Stimulated activated naive CD8-positive, alpha-beta T cell treated with anti-CD3 and anti-CD28 coated beads, Interleukin-15, amount 100 ng/mL, for 72 hours (primary cell): ENCODE results near the gene DCST2.
"Not testable (repeated sequence)": the region's sequence is repeated elsewhere in the genome, so short reads cannot be mapped to it uniquely, and the experiment has no call there.

ENCODE experiments used
- ATAC-seq: fragments of 150-1000 bp; cut with Tn5 transposase; 2 replicates; pipeline ENCODE4 v1.10.0; 2021; ENCODE audit warnings: mild to moderate bottlenecking, moderate library complexity
- DNase-seq, 2 donors: peaks; one replicate each; pipeline ENCODE4 v3.0.0; 2021 to 2022
- H3K27ac Mint-ChIP-seq, 2 donors: one replicate each; pipeline ENCODE4 v1.8.0; 2022; ENCODE audit warnings: mild to moderate bottlenecking in 2 of 2, mixed read lengths in 2 of 2, moderate library complexity in 2 of 2
- H3K27me3 Mint-ChIP-seq: one replicate; pipeline ENCODE4 v1.8.0; 2022; ENCODE audit warnings: mixed read lengths
- H3K4me1 Mint-ChIP-seq: one replicate; pipeline ENCODE4 v1.8.0; 2022; ENCODE audit warnings: mild to moderate bottlenecking, mixed read lengths
- H3K4me3 Mint-ChIP-seq, 2 donors: one replicate each; pipeline ENCODE4 v1.8.0; 2022; ENCODE audit warnings: mild to moderate bottlenecking in 2 of 2, mixed read lengths in 2 of 2, moderate library complexity in 1 of 2
- H3K9me3 Mint-ChIP-seq, 2 donors: one replicate each; pipeline ENCODE4 v1.8.0; 2022; ENCODE audit warnings: mixed read lengths in 2 of 2

Gene DCST2

DNA sequence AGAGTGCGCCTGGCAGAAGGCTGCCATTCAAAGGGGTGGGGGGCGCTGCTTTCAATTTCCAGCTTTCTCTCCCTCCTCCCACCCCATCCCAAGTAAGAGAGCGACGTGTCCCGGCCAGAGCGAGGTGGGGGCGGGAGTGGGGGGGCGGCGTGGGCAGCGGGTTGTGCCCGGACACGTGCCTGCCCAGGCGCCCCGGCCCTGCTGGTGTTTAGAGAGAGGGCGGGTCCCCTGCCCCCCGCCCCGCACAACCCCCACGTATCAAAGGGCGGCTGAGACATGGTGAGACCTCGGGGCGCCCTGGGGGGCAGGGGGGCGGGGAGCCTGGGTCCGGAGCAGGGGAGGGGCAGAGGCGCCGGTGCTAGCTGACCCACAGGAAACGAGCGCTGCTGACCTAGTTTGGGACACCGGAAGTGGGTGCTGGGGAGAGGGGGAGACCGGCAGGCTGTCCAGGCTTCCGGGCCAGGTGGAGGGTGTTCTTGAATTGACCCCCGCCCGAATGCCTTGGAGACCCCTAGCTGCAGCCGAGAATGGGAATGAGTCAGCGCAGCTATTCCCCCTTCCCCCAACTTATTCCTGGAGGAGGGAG is 29.7 kb downstream of the DCST2 start:
- Mint-ChIP-seq H3K4me3 (peak overlapping the region; percentile 89 to 93), H3K27ac (peak overlapping the region; percentile 99), H3K27me3 (no peaks in the 10 kb centered on the region), H3K9me3 (no peaks in the 10 kb centered on the region), H3K4me1 (peaks cover 71% of the 10 kb centered on the region)
- ATAC-seq (no peak), DNase-seq (peak in 1 of 2 donors; percentile 65)

DNA sequence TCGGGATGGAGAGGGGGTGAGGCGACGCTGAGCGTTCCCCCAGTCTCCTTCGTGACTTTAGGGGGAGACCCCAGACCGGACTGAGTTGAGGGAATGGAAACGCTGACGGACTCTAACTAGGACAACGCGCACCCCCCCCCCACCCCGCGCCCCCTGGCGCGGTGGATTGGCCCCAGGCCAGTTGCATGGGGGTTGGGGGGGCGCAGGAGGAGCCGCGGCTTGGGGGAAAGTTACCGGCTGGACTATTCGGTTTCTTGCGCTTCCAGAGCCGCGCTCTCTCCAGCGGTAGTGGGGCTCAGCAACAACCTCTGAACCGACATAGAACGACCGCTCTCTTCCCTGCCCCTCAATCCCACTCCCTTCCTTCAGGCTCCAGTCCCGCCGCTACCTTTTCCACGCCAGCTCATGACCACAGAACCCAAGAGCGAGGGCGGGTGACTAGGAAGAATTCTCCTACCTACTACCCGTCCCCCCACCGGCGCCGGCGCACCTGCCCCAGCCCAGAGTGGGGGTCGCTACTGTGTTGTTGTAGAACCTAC is 30.3 kb downstream of the DCST2 start:
- peaks cover under 1% of the 10 kb centered on the region for H3K27me3 Mint-ChIP-seq
- no peaks in the 10 kb centered on the region for H3K9me3 Mint-ChIP-seq
- H3K27ac Mint-ChIP-seq, result peak overlapping the region; percentile 99
- H3K4me1 Mint-ChIP-seq, result peaks cover 71% of the 10 kb centered on the region
- ATAC-seq (no peak), DNase-seq (peak in 1 of 2 donors; percentile 39)
- H3K4me3 Mint-ChIP-seq, result peak overlapping the region; percentile 89 to 93

DNA sequence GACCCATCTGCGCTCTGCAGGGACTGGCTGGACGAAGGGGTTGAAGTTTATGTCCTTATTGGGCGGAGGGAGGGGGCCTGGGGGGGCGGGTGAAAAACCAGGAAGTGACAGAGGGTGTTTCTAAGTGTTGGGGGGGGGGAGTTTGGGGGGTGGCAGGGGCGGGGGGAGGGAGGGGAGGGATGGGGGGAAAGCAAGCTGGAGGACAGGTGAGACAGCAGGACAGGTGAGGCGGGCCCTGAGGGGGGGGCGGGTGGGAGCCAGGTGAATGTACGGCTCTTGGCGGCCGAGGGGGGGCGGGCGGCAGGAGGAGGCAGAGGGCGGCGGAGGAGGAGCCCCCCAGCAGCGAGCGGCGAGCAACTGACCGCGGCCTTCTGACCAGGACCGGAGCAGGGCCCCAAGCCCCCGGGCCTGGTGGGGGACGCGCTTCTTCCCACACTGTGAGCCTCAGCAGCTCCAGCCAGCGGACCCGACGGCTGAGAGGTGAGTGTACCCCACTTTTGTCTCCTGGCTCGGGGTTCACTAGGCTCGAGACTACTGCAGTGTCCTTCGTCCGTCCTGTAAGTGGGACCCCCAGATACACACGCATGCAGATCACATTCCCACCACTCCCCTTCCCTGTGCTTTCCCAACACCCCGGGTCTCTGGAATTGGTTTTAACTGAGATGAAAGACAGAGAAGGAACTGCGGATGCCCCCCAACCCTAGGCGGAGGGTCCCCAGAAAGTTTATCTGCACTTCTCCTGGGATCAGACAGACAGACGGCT is 30.9 kb downstream of the DCST2 start, which contains the start of gene ZBTB7B:
Gene ZBTB7B, plus strand, starts transcription at position 339 of the 763 bp plus-strand sequence. CDS start 11,859 bp downstream, outside the sequence.
- ATAC-seq, result no peak
- H3K4me3 Mint-ChIP-seq, result peak within 1 kb of the TSS; percentile 89 to 93
- peaks cover 71% of the 10 kb centered on the region for H3K4me1 Mint-ChIP-seq
- peak within 1 kb of the TSS; percentile 99 for H3K27ac Mint-ChIP-seq
- peak in 1 of 2 donors; percentile 44 for DNase-seq
- peaks cover 7% of the 10 kb centered on the region for H3K27me3 Mint-ChIP-seq
- H3K9me3 Mint-ChIP-seq, result no peaks in the 10 kb centered on the region

DNA sequence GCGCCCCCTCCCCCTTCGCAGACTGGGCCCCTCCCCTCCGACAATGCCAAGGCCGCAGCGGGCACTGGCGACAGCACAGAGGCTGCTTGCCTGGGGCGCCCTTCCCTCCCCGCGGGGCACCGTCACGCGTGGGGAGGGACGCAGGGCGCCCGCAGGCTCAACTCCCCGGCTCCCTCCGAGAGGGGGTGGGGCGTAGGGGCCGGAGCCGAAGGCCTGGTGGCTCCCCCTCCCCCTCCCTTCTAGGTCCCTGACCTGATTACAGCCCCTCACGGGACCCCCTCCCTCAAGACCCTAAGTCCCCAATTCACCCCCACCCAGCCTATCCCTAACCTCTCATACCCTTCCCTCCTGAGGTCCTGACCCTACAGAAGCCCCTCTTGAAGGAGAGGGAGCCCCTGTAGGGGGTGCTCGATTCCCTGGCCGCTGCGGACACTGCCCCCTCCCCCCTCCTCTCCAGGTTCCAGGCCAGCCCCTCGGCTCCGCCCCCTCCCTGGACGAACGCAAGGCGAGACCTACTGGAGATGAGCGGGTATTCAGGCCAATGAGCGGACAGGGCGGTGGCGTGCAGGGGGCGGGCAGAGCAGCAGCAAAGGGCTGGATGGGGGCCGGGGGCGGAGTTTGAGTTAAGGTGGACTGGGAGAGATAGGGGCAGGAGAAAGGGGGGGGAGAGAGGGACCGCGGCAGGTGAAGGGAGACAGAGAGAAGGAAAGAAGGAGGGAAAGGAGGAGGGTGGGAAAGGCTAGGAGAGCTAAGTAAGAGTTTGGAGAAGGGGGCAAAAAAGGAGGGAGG is 31.7 kb downstream of the DCST2 start:
- peak; percentile 62 for ATAC-seq
- DNase-seq, result peak; percentile 98 to 99

DNA sequence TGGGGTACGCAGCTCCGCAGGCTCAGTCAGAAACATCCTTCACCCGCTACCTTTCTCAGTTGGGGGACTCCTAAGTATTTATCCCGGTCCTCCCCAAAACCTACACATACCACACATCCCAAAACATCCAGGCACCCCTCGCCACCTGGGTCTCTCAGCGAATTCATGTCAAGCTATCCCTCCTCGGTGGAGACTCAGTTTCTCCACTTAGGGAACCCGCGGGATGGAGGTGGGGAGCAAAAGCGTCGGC is 32.2 kb downstream of the DCST2 start:
- Mint-ChIP-seq H3K4me1 (peaks cover 64% of the 10 kb centered on the region), H3K27ac (peak overlapping the region; percentile 20 to 93), H3K27me3 (peaks cover 20% of the 10 kb centered on the region), H3K4me3 (peak overlapping the region; percentile 89 to 93), H3K9me3 (no peaks in the 10 kb centered on the region)
- ATAC-seq, result no peak
- no peak for DNase-seq

More for the DNA sequence above, 31.7 kb downstream of the DCST2 start:
- peaks cover 15% of the 10 kb centered on the region for H3K27me3 Mint-ChIP-seq
- H3K4me1 Mint-ChIP-seq, result peaks cover 70% of the 10 kb centered on the region
- H3K4me3 Mint-ChIP-seq, result peak overlapping the region; percentile 89 to 93
- H3K9me3 Mint-ChIP-seq, result no peaks in the 10 kb centered on the region
- H3K27ac Mint-ChIP-seq, result peak overlapping the region; percentile 93 to 94

DNA sequence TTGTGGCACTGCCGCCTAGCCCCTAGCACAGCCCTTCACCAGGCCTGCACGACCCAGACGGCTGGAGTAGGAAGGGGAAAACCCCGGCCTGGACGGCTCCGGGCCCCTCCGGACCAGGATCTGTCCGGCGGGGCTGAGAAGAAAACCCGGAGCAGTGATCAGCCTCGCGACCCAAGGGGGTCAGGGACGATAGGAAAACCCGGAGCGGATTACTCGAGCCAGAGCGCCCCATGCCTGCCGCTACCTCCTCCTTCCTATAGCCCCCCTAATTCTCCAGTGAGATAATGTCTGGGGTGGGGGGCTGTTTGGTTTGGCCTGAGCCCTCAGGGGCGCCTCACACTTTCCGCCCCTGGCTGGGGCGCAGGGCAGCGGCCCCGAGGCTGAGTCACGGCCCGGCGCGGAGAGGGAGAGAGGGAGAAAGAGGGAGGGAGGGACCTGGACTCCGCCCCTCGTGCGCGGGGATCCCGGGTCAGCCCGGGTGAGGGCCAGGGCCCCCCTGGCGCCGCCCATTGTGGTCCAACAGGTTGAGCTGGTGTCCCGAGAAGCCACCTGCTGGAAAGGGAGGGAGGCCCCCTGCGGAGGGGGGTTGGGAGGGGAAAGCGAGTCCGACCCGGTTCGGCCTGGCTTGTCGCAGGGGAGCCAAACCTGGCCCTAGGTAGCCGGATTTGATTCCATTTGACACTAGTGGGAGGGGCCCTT is 32.7 kb downstream of the DCST2 start:
- ATAC-seq (peak; percentile 51), DNase-seq (peak; percentile 96)
- peaks cover 60% of the 10 kb centered on the region for H3K4me1 Mint-ChIP-seq
- peaks cover 25% of the 10 kb centered on the region for H3K27me3 Mint-ChIP-seq
- H3K4me3 Mint-ChIP-seq, result peak overlapping the region; percentile 89 to 93
- no peaks in the 10 kb centered on the region for H3K9me3 Mint-ChIP-seq
- H3K27ac Mint-ChIP-seq, result peak overlapping the region; percentile 93 to 94

DNA sequence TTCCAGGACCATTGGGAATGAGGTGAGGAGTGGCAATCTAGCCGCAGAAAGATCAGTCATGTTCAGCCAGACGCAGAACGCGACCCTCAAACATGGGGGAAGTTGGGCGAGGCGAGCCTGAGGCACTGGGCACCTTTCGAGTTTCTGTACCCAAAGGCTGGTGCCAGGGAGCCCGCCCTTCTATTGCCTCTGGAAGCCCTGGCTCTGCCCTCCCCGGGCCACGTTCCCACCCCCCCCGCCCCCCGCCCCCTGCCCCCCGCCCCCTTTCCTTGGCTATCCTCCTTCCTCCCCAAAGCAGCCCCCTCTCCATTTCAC is 33.2 kb downstream of the DCST2 start:
- no peaks in the 10 kb centered on the region for H3K9me3 Mint-ChIP-seq
- H3K4me1 Mint-ChIP-seq, result peaks cover 55% of the 10 kb centered on the region
- ATAC-seq, result no peak
- peak overlapping the region; percentile 89 to 93 for H3K4me3 Mint-ChIP-seq
- H3K27me3 Mint-ChIP-seq, result peaks cover 29% of the 10 kb centered on the region
- DNase-seq, result peak in 1 of 2 donors; percentile 75
- H3K27ac Mint-ChIP-seq, result peak overlapping the region; percentile 94

DNA sequence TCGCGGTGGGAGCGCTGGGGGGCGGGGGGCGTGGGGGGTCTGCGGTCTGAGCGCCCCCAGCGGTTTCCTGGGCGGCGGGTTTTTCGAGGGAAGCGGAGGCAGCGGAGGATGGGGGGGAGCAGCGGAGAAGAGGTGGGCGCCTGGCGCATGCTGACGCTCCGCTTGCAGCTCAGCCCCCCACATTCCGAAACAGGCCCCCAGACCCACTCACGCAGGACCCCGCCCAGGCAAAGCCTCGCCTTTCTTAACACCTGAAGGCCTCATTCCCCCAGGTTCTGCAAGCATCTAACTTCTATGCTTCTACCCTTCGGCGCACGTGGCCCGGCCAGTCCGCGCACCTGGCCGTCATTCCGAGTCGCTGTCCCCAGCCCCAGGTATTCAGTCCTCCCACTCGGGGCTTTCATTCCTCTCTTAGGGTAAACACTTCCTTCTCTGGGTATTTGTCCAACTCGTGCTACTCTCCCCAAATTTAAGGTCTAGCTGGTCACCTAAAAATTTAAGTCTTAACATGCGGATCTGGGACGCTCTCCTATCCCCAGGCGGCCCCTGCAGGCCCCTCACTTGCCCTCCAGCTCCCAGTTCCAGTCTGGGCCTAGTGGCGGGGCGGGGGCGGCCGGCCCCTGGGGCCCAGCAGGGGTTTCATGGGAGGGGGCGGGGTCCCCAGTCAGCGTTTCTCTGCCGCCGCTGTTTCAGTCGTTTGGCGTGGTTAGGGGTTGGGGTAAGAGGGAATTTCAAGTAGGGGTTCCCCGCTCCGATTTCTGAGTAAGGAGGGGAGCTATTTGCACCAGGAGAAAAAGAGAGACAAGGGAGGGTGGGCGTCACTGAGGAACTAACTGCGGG is 33.8 kb downstream of the DCST2 start:
- peaks cover 33% of the 10 kb centered on the region for H3K27me3 Mint-ChIP-seq
- peak overlapping the region; percentile 89 to 93 for H3K4me3 Mint-ChIP-seq
- peak; percentile 81 to 89 for DNase-seq
- peak overlapping the region; percentile 93 to 94 for H3K27ac Mint-ChIP-seq
- ATAC-seq, result peak; percentile 26
- peaks cover 51% of the 10 kb centered on the region for H3K4me1 Mint-ChIP-seq
- H3K9me3 Mint-ChIP-seq, result no peaks in the 10 kb centered on the region

DNA sequence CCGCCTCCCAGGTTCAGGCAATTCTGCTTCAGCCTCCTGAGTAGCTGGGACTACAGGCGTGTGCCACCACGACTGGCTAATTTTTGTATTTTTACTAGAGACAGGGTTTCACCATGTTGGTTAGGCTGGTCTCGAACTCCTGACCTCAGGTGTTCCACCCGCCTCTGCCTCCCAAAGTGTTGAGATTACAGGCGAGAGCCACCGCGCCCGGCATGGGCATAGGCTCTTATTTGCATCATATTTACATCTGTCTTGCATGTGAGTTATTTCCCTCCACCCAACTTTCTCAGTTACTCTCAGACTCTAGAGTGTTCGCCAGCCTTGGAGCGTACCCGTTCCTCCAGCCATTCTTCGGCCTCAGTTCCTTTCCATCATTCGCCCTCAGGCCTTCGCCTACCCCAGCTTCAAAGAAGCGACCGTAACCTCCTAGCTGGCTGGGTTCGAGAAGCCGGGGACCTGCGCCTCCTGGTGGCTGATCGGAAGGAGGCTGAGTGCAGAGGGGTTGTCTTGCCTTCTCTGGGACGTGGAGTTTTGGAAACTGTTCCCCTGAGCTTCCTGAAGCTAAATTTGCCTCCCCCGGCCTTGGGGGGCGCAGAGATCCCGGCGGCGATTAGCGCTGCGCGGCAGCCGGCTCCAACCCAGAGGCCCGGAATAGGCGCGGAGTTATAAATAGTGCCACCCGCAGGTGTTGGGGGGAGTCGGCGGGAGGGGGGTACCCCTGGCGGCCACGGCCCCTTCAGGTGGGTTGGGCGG is 34.6 kb downstream of the DCST2 start:
- ATAC-seq, result peak; percentile 22
- H3K9me3 Mint-ChIP-seq, result no peaks in the 10 kb centered on the region
- peaks cover 51% of the 10 kb centered on the region for H3K4me1 Mint-ChIP-seq
- H3K27me3 Mint-ChIP-seq, result peaks cover 37% of the 10 kb centered on the region
- DNase-seq, result peak; percentile 83 to 87
- H3K27ac Mint-ChIP-seq, result peak overlapping the region; percentile 78 to 89
- H3K4me3 Mint-ChIP-seq, result peak overlapping the region; percentile 89 to 93

DNA sequence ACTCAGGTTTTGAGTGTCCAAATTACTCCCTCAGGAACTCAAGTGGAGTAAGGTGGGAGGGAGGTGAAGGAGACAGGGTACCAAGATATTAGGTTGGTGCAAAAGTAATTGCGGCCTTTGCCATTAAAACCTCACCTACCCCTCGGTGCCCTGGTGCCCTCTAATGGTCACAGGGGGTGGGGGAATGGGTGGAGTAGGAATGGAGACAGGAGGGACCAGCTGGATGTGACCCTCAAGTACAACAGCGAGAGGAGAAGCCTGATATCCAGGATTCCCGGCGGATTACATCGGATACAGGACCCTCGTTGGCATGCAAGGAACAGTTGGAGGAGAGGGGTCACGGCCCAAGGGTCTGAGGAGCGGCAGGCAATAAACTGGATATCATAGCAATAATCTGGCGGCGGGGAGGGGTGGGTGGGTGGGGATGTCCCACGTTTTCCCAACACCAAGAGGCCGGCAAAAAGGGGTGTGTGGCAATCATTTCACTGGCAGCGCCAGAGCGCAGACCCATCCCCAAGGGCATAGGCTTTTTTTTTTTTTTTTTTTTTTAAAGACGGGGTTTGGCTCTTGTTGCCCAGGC is 35.3 kb downstream of the DCST2 start:
- H3K4me3 Mint-ChIP-seq, result peak overlapping the region; percentile 89 to 93
- no peaks in the 10 kb centered on the region for H3K9me3 Mint-ChIP-seq
- H3K27me3 Mint-ChIP-seq, result peaks cover 37% of the 10 kb centered on the region
- peaks cover 48% of the 10 kb centered on the region for H3K4me1 Mint-ChIP-seq
- ATAC-seq, result no peak
- peak overlapping the region in 1 of 2 donors; percentile 54 for H3K27ac Mint-ChIP-seq
- DNase-seq, result no peak

DNA sequence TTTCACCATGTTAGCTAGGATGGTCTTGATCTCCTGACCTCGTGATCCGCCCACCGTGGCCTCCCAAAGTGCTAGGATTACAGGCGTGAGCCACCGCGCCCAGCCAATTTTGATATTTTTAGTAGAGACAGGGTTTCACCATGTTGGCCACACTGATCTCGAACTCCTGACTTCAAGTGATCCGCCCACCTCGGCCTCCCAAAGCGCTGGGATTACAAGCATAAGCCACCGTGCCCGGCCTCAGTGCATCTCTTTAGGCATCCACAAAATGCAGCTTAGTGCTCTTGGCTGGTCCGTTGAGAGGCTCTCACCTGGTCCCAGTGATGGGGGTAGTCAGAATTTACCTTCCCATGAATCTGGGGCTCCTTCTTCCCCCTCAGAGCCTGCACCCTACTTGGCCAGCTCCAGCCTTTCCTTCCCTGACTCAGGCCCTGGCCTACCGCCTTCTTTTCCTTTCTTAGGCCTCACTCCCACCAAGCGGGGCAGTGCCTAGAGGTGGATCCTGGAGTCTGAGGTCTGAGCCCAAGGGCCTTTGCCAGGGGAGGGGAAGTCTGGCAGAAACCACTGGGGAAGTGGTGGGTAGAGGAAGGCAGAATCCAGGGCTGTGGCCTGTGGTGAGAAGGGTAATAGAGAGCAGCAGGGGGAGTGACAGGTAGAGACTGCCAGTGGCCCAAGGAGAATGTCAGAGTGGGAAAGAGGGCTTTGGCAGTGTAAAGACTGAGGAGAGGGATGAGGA is 36.4 kb downstream of the DCST2 start:
- peaks cover 48% of the 10 kb centered on the region for H3K4me1 Mint-ChIP-seq
- DNase-seq (no peak), ATAC-seq (no peak)
- peak overlapping the region in 1 of 2 donors; percentile 9 for H3K4me3 Mint-ChIP-seq
- no peaks in the 10 kb centered on the region for H3K9me3 Mint-ChIP-seq
- peaks cover 37% of the 10 kb centered on the region for H3K27me3 Mint-ChIP-seq
- peak overlapping the region in 1 of 2 donors; percentile 47 for H3K27ac Mint-ChIP-seq

DNA sequence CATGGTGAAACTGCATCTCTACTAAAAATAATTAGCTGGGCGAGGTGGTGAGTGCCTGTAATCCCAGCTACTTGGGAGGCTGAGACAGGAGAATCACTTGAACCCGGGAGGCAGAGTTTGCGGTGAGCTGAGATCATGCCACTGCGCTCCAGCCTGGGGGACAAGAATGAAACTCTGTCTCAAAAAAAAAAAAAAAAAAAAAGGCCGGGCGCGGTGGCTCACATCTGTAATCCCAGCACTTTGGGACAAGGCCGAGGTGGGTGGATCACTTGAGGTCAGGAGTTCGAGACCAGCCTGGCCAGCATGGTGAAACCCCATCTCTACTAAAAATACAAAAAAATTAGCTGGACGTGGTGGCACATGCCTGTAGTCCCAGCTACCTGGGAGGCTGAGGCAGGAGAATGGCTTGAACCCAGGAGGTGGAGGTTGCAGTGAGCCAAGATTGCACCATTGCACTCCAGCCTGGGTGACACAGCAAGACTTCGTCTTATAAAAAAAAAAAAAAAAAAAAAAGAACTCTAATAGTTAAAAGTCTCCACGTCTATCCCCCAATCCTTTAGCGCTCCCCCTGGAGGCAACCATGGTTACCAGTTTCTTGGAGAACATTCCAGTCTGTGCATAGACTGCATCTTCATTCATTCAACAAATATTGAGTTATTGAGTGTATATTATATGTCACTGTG is 38.1 kb downstream of the DCST2 start:
- ATAC-seq, DNase-seq, H3K27ac Mint-ChIP-seq: not testable (repeated sequence)

DNA sequence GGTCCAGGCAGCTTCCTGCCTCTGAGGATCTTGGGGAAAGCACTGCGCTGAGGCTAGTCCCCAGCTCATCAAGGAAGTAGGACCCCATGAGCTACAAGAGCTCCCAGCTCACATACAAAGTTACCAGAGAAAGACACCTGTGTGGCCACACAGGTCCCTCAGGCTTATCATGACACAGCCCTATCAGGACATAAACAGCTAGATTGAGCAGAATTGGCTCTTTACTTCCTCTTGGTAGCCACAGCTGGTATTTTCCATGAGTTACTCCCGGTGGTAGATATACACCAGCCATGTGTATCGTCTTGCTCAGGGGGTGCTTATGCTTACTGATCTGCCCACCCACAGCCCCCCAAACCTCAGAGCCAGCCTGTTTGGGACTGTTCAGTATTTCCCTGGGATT is 39.0 kb downstream of the DCST2 start:
- Mint-ChIP-seq H3K4me1 (peaks cover 45% of the 10 kb centered on the region), H3K27me3 (peaks cover 37% of the 10 kb centered on the region), H3K4me3 (no peak overlapping the region), H3K27ac (no peak overlapping the region), H3K9me3 (no peaks in the 10 kb centered on the region)
- no peak for ATAC-seq
- DNase-seq, result no peak

More for the DNA sequence above, 38.1 kb downstream of the DCST2 start:
- not testable (repeated sequence) for H3K4me3 Mint-ChIP-seq, H3K9me3 Mint-ChIP-seq
- peaks cover 48% of the 10 kb centered on the region for H3K4me1 Mint-ChIP-seq
- H3K27me3 Mint-ChIP-seq, result peaks cover 37% of the 10 kb centered on the region
